HG02943 (cell line): Measurements from ENCODE around the gene SCO1.
"Not testable (repeated sequence)": the region's sequence is repeated elsewhere in the genome, so short reads cannot be mapped to it uniquely, and the experiment has no call there.

ENCODE experiments used
- ATAC-seq: cut with Tn5 transposase; IDR thresholded peaks from one replicate; pipeline ENCODE4 v1.9.1; 2021; ENCODE audit warnings: mild to moderate bottlenecking, low read depth, moderate library complexity; ENCODE audit not compliant: unreplicated experiment

The SCO1 gene

GRCh38 chr17:10727192-10727591, 29.9 kb upstream of the SCO1 start:
- no peak for ATAC-seq

- ATAC-seq, result no peak
Observed at GRCh38 chr17:10726196-10726595, 28.9 kb upstream of the SCO1 start.

- ATAC-seq, result no peak
Observed at GRCh38 chr17:10725262-10725661, 27.9 kb upstream of the SCO1 start.

DNA sequence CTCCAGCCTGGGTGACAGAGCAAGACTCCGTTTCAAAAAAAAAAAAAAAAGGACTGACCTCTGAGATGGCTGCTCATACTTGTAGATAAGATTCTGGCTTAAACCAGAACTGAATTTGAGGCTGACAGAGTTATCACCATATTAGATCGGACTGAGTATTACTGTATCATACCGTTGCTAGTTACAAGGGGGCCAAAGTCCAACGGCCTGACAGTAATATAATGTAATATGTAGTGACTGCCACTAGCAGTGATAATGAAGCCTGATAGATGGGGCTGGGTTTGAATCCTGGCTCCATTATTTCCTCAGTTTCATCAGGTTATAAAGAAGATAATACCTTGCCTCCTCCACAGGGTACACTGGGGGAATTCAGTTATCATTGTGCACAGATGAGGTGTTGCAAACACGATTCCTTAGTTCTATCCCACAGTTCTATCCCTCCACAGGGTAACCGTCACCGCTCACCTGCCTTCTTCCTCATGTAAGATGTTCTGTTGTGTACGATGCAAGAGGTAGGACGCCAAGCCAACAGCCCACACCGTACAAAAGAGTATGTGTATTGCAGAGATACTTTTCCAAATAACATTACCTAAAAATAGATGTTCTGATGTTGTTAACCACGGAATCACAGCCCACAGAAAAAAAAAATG, 27.3 kb upstream of the SCO1 start:
- no peak for ATAC-seq

GRCh38 chr17:10718547-10718946, 21.2 kb upstream of the SCO1 start:
- ATAC-seq, result no peak

DNA sequence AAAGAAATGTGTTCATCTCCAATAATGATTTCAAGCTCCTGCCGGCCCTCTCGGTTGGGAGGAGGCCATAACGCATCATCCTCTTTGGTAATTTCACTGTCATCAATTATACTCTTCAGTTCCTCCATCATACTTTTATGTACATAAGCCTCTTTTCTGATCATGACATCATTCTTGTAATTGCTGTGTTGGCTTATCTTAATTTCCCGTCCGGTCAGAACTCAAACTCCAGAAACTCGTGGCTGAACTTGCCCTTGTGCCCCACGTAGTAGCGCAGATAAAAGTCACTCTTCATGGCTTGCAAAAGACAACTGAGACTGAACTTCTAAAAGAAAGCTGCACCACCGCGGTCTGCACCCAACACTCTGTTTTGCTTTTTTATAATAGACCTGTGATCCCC, 18.9 kb upstream of the SCO1 start:
- no peak for ATAC-seq

- no peak for ATAC-seq
Observed at GRCh38 chr17:10713318-10713717, 16.0 kb upstream of the SCO1 start.

DNA sequence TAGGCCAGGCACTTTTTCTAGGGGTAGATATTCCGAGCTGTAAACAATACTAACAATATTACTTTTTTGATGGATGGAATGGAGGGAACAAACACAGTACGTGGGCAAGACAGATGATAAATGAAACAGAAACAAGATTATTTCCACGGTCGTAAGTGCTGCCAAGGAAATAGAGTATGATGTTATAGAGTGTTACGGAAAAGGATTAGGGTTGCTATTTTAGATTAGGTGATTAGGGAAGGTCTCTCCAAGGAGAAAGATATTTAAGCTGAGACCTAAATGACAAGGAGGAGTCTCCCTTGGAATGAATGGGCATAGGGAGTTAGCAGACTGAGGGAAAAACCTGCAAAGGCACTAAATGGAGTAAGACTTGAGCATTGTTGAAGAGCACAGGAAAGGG, 8.4 kb upstream of the SCO1 start:
- ATAC-seq, result no peak

- ATAC-seq, result no peak
Observed at GRCh38 chr17:10702574-10702973, 5.2 kb upstream of the SCO1 start.

DNA sequence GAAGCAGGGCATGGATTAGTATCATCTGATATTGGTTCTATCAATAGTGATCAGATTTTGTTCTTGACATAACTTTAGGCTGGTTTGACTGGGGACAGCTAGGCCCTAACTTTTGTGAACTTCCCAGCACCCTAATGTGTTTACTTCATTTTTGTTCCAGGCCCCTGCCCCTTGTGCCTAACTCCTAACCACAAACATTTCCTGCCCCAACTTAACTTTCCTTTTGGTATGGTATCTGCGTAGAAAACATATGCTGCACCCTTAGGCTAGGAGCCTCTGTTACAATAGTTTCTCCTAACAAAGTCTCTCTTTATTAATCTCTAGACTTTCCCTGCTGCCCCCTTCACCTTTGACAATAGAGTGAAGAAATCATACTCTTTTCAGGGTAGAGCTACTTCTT, 2.5 kb upstream of the SCO1 start:
- no peak for ATAC-seq

GRCh38 chr17:10698096-10698818, 924 bp upstream of the SCO1 start:
- no peak for ATAC-seq

DNA sequence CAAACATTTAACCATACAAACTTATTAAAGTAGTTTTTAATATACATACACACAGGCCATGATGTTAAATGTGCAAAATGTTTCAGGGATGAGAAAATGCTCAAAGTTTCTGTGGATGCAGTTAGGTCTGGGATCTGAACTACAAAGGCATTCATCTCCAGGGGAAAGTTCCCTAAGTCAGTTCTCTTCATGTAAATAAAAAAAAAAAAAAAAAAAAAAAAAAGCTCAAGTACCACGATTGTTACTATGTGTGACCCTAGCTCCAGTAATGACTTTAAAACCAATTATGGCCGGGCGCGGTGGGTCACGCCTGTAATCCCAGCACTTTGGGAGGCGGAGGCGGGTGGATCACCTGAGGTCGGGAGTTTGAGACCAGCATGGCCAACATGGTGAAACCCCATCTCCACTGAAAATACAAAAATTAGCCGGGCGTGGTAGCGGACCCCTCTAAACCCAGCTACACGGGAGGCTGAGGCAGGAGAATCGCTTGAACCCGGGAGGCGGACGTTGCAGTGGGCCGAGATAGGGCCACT, 1.4 kb downstream of the SCO1 start:
- not testable (repeated sequence) for ATAC-seq

GRCh38 chr17:10687499-10687898, 9.8 kb downstream of the SCO1 start:
- no peak for ATAC-seq

DNA sequence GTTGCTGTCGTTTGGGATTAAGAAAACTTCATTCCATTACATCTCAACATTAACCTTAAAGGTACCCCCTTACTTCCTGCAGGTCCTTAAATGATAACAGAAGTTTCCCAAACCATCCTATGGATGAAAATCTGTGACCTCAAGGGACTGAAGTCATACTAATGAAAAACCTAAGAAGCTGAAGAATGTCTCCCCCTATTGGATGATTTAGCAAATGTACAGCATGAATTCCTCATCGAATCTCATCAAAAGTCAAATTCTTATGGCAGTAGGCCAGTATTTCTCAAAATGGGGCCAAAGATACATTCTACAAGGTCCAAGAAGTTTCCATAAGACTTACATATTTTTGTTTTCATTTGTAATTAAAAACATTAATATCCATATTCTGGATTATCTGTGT, 13.5 kb downstream of the SCO1 start:
- ATAC-seq, result no peak

DNA sequence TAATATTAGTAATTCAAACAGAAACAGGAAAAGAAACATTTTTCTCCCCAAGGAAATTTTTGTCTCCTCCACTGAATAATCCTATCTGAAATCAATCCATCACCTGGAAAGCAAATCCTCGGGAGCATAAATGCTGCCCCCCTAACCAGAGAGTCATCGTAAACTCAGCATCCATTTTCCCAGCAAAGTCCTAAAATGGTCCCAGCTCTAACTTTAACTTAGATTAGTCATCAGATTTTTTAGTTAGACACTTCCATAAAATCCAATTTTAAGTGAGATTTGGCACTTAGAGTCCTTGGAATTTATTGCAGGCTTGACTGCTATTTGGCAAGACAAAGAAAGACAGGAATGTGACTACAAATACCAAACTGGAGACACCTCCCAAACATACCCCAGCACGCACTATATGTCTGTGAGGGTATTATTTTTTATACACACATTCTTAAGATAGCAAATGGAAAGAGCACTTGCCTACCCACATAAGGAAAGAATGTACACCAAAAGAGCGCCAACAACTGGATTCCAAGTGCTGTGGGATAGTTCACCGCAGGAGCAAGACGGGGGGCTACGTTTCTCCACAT, 15.4 kb downstream of the SCO1 start:
- no peak for ATAC-seq

- ATAC-seq, result no peak
Observed at GRCh38 chr17:10674704-10675103, 22.6 kb downstream of the SCO1 start.

- no peak for ATAC-seq
Observed at GRCh38 chr17:10673312-10673711, 24.0 kb downstream of the SCO1 start.

DNA sequence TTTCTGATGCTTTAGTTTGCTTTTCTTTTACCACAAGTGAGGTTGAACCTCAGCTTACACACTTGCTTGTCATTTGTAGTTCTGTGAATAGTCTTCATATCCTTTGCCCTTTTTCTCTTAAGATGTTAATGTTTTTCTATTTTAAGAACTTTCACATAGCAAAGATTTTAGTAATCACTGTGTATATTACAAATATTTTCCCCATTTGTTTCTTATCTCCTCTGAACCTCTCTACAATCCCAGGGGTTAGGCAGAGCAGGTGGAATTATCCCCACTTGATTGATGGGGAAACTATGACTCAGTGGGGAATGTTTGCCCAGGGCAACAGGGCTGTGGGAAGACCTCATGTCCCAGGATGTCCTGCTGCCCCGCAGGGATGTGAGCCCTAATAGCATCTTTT, 28.6 kb downstream of the SCO1 start:
- ATAC-seq, result no peak

DNA sequence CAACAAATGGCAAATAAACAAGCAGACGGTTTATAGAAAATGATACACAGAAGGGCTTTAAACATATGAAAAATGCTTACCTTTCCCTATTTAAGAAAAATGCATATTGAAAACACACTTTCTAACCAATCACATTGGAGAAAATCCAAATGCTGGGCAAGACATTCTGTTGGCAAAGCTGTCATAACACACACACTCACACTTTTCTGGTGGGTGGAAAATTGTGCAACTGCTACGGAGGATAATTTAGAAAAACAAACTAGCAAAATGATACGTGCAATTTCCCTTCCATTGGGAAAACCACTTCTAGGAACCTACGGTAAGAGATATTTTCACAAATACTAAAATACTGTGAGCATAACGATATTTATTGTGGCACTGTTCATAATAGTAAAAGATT, 30.4 kb downstream of the SCO1 start:
- ATAC-seq, result no peak

DNA sequence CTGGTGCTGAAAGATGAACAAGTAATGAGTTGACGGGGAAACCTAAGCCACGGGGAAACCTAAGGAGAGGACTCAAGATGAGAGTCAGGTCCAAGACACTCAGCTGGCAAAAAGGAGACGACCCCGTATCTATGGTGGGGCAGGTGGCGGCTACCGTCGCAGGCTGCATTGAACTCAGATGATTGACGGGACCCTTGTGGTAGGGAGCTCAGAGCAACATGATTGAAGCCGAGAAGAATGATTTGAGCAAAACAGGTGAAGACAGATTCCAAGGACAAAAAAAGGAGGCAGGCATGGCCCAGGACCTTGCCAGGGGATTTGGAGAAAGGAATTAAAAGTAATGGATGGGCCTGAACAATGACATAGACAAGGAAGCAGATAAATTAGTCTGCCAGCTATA, 32.8 kb downstream of the SCO1 start:
- no peak for ATAC-seq

- no peak for ATAC-seq
Observed at GRCh38 chr17:10663231-10663630, 34.1 kb downstream of the SCO1 start.

DNA sequence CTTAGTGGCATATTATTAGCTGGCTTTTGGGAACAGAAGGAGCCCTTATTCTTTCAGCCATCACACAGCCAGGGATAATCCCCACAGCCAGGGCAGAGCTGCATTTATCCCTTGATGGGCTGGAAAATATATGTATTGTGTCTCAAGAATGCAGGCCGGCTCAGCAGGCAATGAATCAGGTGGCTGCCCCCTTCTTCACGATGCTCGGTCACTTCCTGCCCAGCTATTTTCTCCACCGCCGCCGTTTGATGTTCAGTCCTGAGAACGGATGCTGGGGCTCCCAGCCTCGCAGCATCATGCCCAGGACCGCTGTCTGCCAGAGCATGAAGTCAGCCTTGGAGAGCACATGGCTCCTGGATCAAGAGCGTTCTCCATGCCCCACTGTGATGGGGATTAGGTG, 35.9 kb downstream of the SCO1 start:
- ATAC-seq, result no peak
